GM18498 (cell line): ENCODE measurements around the gene PRODH.
"Not testable (repeated sequence)": the region's sequence is repeated elsewhere in the genome, so short reads cannot be mapped to it uniquely, and the experiment has no call there.

Experiments used
- ATAC-seq: cut with Tn5 transposase; IDR thresholded peaks from one replicate; pipeline ENCODE4 v1.9.1; 2021; ENCODE audit warnings: mild to moderate bottlenecking, moderate library complexity; ENCODE audit not compliant: unreplicated experiment

Gene PRODH

GRCh38 chr22:18969158-18969942 is 33.3 kb upstream of the PRODH start:
- ATAC-seq: not testable (repeated sequence)

DNA sequence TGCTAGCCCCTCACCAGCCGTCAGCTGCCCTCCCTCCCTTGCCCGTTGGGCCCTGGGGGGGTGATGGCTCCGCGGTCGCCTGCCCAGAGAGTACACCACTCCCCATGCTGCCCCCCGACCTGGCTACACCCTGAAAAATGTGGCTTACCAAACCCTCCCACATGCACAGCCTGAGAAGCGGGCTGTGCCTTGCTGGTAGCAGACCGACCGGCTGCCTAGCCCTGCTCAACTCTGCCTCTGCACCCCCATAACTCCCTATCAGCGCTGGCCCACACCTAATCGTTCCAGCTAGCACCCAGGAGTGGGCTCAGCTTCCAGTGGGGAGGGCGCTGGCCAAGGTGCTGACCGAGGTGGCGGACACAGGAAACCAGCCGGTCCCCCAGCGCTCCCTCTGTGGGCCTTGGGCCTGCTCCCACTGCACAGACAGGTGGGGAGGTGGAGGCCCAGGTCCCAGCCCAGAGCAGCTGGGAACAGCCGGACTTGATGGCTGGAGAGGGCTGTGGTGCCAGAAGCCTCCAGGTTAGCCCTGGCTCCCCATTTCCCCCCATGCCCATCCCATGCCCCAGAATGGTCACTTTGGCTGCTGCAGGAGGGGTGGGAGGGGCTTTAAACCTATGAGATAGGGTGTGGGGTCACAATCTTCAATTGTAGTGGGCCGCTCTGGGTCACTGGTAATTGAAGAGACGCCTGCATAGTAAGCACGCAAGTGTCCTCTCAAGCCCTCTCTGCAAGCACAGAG is 32.1 kb upstream of the PRODH start:
- ATAC-seq: no peak

DNA sequence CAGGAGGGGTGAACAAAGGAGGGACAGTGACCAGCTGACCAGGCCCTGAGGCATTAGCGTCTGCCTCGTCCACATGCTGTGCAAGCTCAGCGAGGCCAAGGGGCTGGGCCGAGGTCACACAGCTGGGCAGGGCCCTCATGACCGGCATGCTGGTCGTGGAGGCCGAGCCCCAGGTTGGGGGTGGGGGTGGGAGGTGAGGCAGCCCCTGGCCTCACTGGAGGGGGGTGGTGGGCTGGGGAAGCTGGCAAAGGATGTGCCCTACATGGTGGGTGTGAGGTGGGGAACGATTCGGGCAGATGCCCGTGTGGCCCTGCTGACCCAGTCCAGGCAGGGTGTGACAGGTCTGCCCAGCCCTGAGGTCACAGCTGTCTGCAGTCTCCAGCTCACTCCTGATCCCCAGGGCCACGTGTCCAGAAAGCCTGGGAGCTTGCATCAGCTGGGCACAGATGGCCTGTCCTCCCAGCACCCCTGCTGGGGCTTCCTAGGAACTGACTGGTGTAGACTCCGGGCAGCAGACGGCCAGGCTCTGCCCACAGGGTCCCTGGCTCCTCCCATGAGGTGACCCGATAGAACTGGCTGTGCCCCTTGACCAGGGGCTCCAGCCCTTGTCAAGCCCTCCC is 31.4 kb upstream of the PRODH start:
- ATAC-seq: not testable (repeated sequence)

GRCh38 chr22:18966748-18967147 is 30.7 kb upstream of the PRODH start:
- ATAC-seq: no peak

- no peak for ATAC-seq
Observed at GRCh38 chr22:18965526-18966421, 29.7 kb upstream of the PRODH start.

DNA sequence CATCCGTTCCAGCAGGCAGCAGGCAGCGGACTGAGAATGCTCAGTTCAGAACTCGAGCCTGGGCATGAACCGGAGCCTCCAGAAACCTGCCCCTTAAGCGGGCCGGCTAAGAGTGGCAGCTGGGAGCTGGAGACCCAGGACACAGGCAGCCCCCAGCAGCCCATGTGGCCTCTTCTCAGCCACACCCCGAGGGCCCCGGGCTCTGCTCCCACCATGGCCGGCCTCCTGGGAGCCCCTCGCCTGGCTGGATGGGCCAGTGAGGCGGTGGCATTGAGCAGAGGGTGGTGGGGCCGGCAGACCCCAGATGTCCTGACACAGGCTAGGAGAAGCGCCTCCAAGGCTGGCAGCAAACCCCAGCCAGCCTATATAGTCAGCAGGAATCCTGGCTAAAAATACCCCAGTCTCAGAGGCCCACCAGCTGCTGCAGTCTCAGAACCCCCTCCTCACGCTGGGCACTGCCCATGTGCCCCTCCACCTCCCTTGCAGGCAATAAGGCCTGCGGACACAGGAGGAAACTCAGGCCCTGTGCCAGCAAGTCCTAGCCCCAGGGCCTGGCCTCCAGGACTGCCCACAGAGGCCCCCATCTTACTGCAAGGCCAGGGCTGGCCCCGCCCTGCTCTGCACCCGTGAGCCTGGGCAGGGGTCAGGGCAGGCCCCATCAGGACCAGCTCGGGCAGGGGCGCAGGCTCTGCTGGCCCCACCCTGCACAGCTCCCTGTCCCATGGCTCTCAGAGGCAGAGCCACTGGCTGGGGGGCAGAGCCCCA is 28.6 kb upstream of the PRODH start:
- not testable (repeated sequence) for ATAC-seq

- ATAC-seq: not testable (repeated sequence)
Observed at GRCh38 chr22:18964051-18964450, 28.0 kb upstream of the PRODH start.

- ATAC-seq: no peak
Observed at GRCh38 chr22:18962308-18962635, 26.2 kb upstream of the PRODH start.

GRCh38 chr22:18961632-18962307 is 25.7 kb upstream of the PRODH start:
- not testable (repeated sequence) for ATAC-seq

DNA sequence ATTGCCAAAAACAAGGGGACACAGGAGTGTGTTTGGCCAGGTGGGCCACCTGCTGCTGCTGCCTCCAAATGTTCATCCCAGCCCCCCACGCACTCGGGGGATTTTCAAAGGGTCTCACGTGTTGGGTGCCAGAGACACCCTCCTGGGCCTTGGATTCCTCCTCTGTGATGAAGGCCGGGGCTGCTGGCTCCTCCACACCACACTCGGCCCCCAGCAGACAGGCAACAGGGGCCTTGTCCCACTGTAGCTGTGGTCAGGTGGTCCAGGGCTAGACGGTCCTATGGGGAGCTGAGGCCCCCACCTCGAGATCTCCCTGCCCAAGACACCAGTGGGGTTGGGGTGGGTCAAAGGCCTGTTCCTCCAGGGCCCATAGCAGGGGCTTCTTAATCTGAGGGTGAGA is 25.1 kb upstream of the PRODH start:
- ATAC-seq: not testable (repeated sequence)

- not testable (repeated sequence) for ATAC-seq
Observed at GRCh38 chr22:18960166-18960820, 24.2 kb upstream of the PRODH start.

GRCh38 chr22:18959741-18960140 is 23.6 kb upstream of the PRODH start:
- ATAC-seq: not testable (repeated sequence)

DNA sequence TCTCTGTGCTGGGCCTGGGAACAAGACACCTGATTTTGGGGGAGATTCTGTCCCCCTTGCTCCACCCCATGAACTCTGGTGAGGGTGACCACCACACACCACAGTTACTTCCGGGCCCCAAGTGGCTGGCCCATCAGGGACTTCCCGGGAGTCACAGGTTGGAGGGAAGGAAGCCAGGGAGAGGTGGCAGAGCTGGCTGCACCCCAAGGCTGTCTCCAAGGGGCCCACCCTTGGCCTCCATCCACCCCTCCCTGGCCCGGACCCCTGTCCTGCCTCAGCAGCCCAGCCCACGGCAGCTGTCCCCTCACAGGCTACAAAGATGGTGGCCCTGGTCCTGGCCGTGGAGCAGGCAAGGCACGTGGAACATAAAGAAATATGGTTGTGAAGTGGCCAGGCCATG is 23.2 kb upstream of the PRODH start:
- ATAC-seq: not testable (repeated sequence)

- not testable (repeated sequence) for ATAC-seq
Observed at GRCh38 chr22:18958738-18959137, 22.6 kb upstream of the PRODH start.

GRCh38 chr22:18958321-18958705 is 22.2 kb upstream of the PRODH start:
- ATAC-seq: not testable (repeated sequence)

GRCh38 chr22:18957621-18958320 is 21.7 kb upstream of the PRODH start:
- not testable (repeated sequence) for ATAC-seq

DNA sequence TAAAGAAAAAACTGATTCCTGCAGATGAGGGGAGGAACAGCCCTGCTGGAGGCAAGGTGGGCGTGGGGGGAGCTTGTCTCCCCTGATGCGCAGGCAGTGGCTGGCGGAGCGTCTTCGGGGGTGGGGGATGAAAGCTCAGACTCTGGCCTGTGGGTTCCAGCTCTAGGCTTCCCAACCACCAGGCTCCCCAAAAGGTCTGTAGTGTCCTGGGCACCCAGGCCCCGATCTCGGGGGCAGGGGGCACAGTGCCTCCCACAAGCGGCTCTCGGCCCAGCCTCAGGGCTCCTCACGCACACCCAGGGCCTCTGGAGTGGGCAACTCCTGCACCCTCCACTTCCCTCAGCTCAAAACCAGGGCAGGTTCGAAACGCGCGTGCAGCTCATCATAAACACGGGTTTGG is 20.9 kb upstream of the PRODH start:
- ATAC-seq: not testable (repeated sequence)

DNA sequence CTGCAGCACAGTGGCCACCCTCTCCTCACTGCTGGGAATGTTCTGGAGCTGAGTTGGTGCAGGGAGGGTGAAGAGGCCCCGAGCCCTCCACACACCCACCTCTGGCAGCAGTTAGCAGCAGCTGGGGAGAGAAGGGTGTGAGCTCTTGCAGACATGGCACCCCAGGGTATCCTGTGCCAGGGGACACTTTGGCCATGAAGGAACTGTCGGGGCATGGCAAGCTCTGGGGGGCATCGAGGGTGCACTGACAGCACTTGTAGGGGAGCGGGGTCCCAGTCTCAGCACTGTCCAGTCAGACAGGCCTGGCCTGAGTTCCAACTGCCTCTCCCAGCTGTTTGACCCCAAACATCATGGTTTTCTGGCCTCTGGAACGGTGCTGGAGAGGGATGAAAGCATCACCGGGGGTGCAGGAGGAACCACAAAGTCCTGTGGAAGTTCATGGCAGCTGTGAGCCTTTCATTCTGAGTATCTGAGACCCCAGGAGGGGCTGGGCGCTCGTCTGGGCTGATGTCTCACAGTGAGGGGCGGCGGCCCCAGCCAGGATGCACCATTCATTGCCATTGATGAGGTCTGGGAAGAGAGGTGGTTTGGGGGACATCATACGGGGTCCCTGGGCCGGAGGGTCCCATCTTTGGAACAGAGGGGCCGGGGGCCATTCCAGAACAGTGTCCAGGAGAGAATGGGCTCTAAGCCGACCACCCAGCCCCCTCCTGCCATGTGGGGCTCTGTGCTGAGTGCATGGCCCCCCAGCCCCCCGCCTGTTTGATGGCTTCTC is 20.2 kb upstream of the PRODH start:
- not testable (repeated sequence) for ATAC-seq
